GM21528 (cell line): ENCODE data around the gene PTPN1.

Experiments used
- ATAC-seq: cut with Tn5 transposase; IDR thresholded peaks from one replicate; pipeline ENCODE4 v1.9.1; 2021; ENCODE audit warnings: mild to moderate bottlenecking, moderate library complexity; ENCODE audit not compliant: unreplicated experiment, low FRiP score

The PTPN1 gene

GRCh38 chr20:50572938-50573777 lies 63.0 kb downstream of the PTPN1 start:
- no peak for ATAC-seq

GRCh38 chr20:50574108-50574507 lies 63.9 kb downstream of the PTPN1 start:
- ATAC-seq, result no peak

- no peak for ATAC-seq
Observed at GRCh38 chr20:50574586-50574985, 64.4 kb downstream of the PTPN1 start.

GRCh38 chr20:50575865-50576720 lies 65.9 kb downstream of the PTPN1 start:
- ATAC-seq, result no peak

- ATAC-seq, result no peak
Observed at GRCh38 chr20:50577175-50578018, 67.2 kb downstream of the PTPN1 start.

GRCh38 chr20:50578061-50578777 lies 68.0 kb downstream of the PTPN1 start:
- ATAC-seq, result no peak

GRCh38 chr20:50578778-50579165 lies 68.6 kb downstream of the PTPN1 start:
- ATAC-seq, result no peak

GRCh38 chr20:50579511-50579910 lies 69.3 kb downstream of the PTPN1 start:
- ATAC-seq, result no peak

- no peak for ATAC-seq
Observed at GRCh38 chr20:50580016-50580747, 70.0 kb downstream of the PTPN1 start.

GRCh38 chr20:50580842-50581544 lies 70.8 kb downstream of the PTPN1 start:
- no peak for ATAC-seq

- no peak for ATAC-seq
Observed at GRCh38 chr20:50582092-50582491, 71.9 kb downstream of the PTPN1 start.

GRCh38 chr20:50582591-50583234 lies 72.5 kb downstream of the PTPN1 start:
- no peak for ATAC-seq

GRCh38 chr20:50583442-50584150 lies 73.4 kb downstream of the PTPN1 start:
- ATAC-seq, result no peak

GRCh38 chr20:50584687-50585086 lies 74.5 kb downstream of the PTPN1 start:
- ATAC-seq, result no peak

- no peak for ATAC-seq
Observed at GRCh38 chr20:50585214-50585613, 75.0 kb downstream of the PTPN1 start.

- ATAC-seq, result no peak
Observed at GRCh38 chr20:50585678-50586077, 75.5 kb downstream of the PTPN1 start.

GRCh38 chr20:50586531-50587232 lies 76.5 kb downstream of the PTPN1 start:
- ATAC-seq, result no peak
